ENCODE results near the gene CELF4.

Gene CELF4

DNA sequence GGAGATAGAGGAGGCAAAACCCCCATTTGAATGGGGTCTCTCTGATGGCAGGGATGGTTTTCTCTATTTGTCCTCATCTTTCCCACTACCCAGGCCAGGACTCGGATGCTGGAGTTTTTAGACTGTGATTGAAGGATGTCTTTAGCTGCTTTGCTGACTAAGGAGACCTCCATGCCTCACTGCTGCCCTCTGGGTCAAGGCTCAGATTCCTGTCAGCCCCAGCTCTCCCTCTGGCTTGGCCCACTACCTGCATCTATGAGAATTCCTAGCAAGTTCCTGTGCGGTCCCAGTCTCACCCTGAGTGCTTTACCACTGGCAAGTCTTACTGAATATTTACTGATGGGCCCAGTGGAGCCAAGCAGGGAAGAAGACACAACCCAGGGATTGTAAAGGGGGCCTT lies 184.0 kb downstream of the CELF4 start:
- Histone ChIP-seq H3K9me3 (ENCODE audit: control extremely low read depth in 1 of 5, control insufficient read depth in 4 of 5, insufficient read depth in 2 of 5, low read depth in 1 of 5, low read length in 4 of 5) (no peaks in the 10 kb centered on the region), H3K27me3 (replicated peaks in 2 of 5; ENCODE audit: control insufficient read depth in 4 of 5, insufficient read depth in 5 of 5, low read length in 4 of 5) (peaks cover 0 to 32% (median 6%) of the 10 kb centered on the region in 5 experiments), H3K27ac (ENCODE audit: insufficient read depth in 1 of 2, low read depth in 1 of 2, low read length in 2 of 2, poor library complexity in 1 of 2, severe bottlenecking in 2 of 2) (no peak overlapping the region), H3K4me1 (ENCODE audit: control extremely low read depth in 1 of 4, control insufficient read depth in 4 of 4, insufficient read depth in 4 of 4, low read length in 3 of 4) (no peaks in the 10 kb centered on the region), H3K4me3 (ENCODE audit: control insufficient read depth in 1 of 7, extremely low read depth in 1 of 7, insufficient read depth in 4 of 7, low read depth in 2 of 7, low read length in 6 of 7) (no peak overlapping the region), H3K36me3 (ENCODE audit: control insufficient read depth in 4 of 4, insufficient read depth in 4 of 4, low read length in 3 of 4) (no peaks in the 10 kb centered on the region)
- ChIA-PET CTCF (interaction anchor here (1.4 kb wide), 1 partner anchor 186 kb away, joined by 3 read pairs; no protein-coding TSS in a partner anchor), POLR2A (no interaction called here)
- DNase-seq: no peak
- 100% methylated on average over 1 of the region's 2 CpGs for whole genome bisulfite sequencing (ENCODE audit: insufficient coverage)

DNA sequence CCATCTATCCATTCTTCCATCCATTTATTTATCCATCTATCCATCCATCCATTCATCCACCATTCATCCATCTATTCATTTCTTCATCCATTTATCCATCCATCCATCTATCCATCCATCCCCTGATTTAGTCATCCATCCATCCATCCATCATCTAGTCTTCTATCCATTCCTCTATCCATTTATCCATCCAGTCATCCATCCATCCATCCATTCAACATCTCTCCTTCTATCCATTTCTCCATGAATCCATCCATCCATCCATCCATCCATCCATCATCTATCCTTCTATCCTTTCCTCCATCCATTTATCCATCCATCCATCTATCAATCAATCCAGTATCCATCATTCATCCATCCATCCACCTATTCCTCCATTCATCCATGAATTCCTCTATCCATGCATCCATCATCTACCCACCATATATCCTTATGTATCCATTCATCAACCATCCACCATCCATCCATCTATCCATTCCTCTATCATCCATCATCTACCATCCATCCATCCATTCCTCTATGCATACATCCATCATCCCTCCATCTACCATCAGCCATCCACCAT lies 185.0 kb downstream of the CELF4 start:
- CTCF ChIA-PET: no interaction called here
- no peaks in the 10 kb centered on the region for H3K9me3 ChIP-seq (ENCODE audit: control extremely low read depth in 1 of 5, control insufficient read depth in 4 of 5, insufficient read depth in 2 of 5, low read depth in 1 of 5, low read length in 4 of 5)
- H3K27ac ChIP-seq (ENCODE audit: insufficient read depth in 1 of 2, low read depth in 1 of 2, low read length in 2 of 2, poor library complexity in 1 of 2, severe bottlenecking in 2 of 2): no peak overlapping the region
- H3K4me3 ChIP-seq (ENCODE audit: control insufficient read depth in 1 of 7, extremely low read depth in 1 of 7, insufficient read depth in 4 of 7, low read depth in 2 of 7, low read length in 6 of 7): no peak overlapping the region
- peaks cover 0 to 32% (median 6%) of the 10 kb centered on the region in 5 experiments for H3K27me3 ChIP-seq (replicated peaks in 2 of 5; ENCODE audit: control insufficient read depth in 4 of 5, insufficient read depth in 5 of 5, low read length in 4 of 5)
- POLR2A ChIA-PET: no interaction called here
- H3K4me1 ChIP-seq (ENCODE audit: control extremely low read depth in 1 of 4, control insufficient read depth in 4 of 4, insufficient read depth in 4 of 4, low read length in 3 of 4): no peaks in the 10 kb centered on the region
- no peaks in the 10 kb centered on the region for H3K36me3 ChIP-seq (ENCODE audit: control insufficient read depth in 4 of 4, insufficient read depth in 4 of 4, low read length in 3 of 4)
- DNase-seq: no peak

DNA sequence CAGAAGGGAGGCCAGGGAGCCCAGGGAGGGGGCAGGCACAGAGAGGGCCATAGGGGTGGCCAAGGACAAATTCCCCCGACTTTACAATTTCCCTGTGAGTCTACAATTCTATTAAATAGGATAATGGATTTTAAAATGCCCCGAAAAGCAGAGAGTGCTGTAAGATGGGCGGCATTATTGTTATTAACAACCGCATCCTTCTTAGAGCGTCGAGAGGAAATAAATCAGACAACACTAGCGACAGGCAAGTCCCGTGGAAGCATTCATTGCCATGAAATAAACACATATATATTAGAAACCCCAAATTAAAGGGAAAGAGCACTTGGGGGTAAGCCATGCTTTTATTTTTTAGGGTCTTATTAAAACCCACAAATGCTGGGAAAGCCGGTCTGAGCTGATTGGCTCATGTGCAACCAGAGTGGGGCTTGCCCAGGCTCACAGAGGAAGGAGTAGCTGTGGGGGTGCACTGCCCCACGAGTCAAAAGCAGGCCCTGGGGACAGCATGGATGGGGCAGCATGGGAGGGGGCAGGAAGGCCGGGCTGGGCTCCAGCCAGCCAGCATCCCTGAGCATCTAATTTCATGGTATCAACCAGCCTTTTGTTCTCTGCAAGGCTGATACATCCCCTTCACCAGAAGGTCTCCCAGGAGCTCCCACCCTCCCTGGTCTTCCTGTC lies 187.1 kb downstream of the CELF4 start:
- CTCF ChIA-PET: no interaction called here
- Histone ChIP-seq H3K9me3 (ENCODE audit: control extremely low read depth in 1 of 5, control insufficient read depth in 4 of 5, insufficient read depth in 2 of 5, low read depth in 1 of 5, low read length in 4 of 5) (no peaks in the 10 kb centered on the region), H3K27me3 (replicated peaks in 2 of 5; ENCODE audit: control insufficient read depth in 4 of 5, insufficient read depth in 5 of 5, low read length in 4 of 5) (peaks cover 0 to 25% (median 2%) of the 10 kb centered on the region in 5 experiments), H3K4me1 (ENCODE audit: control extremely low read depth in 1 of 4, control insufficient read depth in 4 of 4, insufficient read depth in 4 of 4, low read length in 3 of 4) (no peaks in the 10 kb centered on the region), H3K27ac (ENCODE audit: insufficient read depth in 1 of 2, low read depth in 1 of 2, low read length in 2 of 2, poor library complexity in 1 of 2, severe bottlenecking in 2 of 2) (no peak overlapping the region), H3K36me3 (ENCODE audit: control insufficient read depth in 4 of 4, insufficient read depth in 4 of 4, low read length in 3 of 4) (no peaks in the 10 kb centered on the region), H3K4me3 (ENCODE audit: control insufficient read depth in 1 of 7, extremely low read depth in 1 of 7, insufficient read depth in 4 of 7, low read depth in 2 of 7, low read length in 6 of 7) (no peak overlapping the region)
- no peak for DNase-seq
- POLR2A ChIA-PET: no interaction called here
- 88% methylated on average over 2 of the region's 11 CpGs for WGBS (ENCODE audit: insufficient coverage)

DNA sequence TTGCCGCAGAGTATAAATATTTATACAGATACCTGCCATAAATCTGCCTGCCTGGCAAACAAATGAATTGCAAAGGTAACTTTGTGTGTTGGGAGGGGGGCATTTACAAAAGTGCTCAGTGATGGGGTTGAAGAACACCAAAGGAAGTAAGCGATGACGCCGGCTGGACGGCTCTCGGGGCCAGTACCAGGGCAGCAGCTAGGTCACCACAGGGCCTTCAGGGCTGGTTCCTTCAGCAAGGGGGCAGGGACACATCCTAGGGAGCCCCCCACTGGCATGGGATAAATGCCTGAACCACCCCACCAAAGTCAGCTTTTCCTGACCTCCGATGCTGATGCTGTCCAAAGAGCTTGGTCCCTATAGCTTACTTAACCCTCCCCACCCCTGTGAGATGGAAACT lies 190.4 kb downstream of the CELF4 start:
- ChIA-PET POLR2A (no interaction called here), CTCF (no interaction called here)
- DNase-seq: no peak
- Histone ChIP-seq H3K9me3 (ENCODE audit: control extremely low read depth in 1 of 5, control insufficient read depth in 4 of 5, insufficient read depth in 2 of 5, low read depth in 1 of 5, low read length in 4 of 5) (no peaks in the 10 kb centered on the region), H3K4me1 (ENCODE audit: control extremely low read depth in 1 of 4, control insufficient read depth in 4 of 4, insufficient read depth in 4 of 4, low read length in 3 of 4) (no peaks in the 10 kb centered on the region), H3K4me3 (ENCODE audit: control insufficient read depth in 1 of 7, extremely low read depth in 1 of 7, insufficient read depth in 4 of 7, low read depth in 2 of 7, low read length in 6 of 7) (no peak overlapping the region), H3K36me3 (ENCODE audit: control insufficient read depth in 4 of 4, insufficient read depth in 4 of 4, low read length in 3 of 4) (no peaks in the 10 kb centered on the region), H3K27ac (ENCODE audit: insufficient read depth in 1 of 2, low read depth in 1 of 2, low read length in 2 of 2, poor library complexity in 1 of 2, severe bottlenecking in 2 of 2) (no peak overlapping the region), H3K27me3 (replicated peaks in 2 of 5; ENCODE audit: control insufficient read depth in 4 of 5, insufficient read depth in 5 of 5, low read length in 4 of 5) (peaks cover 0 to 28% (median 3%) of the 10 kb centered on the region in 5 experiments)
- WGBS (ENCODE audit: insufficient coverage): 78% methylated on average over 6 of the region's 7 CpGs

DNA sequence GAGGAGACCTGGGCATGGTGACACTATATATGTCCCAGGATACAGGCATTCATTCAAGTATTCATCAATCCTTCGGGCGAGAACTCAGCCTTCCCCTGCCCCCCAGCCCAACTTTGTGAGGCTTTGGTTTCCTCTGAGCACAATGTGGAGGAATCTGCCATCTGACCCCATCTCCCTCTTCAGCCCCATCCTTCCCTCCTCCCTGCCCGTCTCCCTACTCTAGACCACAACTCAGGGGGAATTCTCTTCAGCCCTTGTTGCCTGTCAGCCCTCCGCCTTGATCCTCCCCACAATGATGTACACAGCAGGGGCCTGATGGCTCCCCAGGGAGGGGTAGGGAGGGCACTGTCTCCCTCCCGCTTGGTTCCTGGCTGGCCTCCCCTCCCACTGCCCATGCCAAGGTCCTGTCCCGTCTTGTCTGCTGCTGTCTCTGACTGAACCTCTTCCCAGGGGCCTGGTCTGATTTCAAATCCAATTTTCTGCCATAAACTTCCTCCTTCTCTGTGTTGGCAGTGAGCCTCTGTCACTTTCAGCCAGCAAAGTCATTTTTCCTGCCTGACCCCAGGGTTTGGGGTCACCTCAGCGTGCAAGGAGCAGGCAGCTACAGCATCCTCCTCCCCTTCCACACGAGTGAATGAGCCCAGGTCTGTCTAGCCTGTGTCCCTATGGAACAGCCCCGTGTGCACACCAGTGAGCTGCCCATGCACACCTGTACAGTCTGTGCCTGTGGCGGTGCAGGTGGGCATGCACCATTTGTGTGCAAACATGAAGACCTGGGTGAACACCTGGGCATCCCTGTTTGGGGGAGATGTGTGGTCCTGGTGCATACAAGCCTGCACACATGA lies 197.3 kb downstream of the CELF4 start:
- no peaks in the 10 kb centered on the region for H3K36me3 ChIP-seq (ENCODE audit: control insufficient read depth in 4 of 4, insufficient read depth in 4 of 4, low read length in 3 of 4)
- H3K9me3 ChIP-seq (ENCODE audit: control extremely low read depth in 1 of 5, control insufficient read depth in 4 of 5, insufficient read depth in 2 of 5, low read depth in 1 of 5, low read length in 4 of 5): no peaks in the 10 kb centered on the region
- POLR2A ChIA-PET: no interaction called here
- WGBS (ENCODE audit: insufficient coverage): 60% methylated on average over 8 of the region's 10 CpGs
- H3K27me3 ChIP-seq (replicated peaks in 2 of 5; ENCODE audit: control insufficient read depth in 4 of 5, insufficient read depth in 5 of 5, low read length in 4 of 5): peaks cover 0 to 45% (median 8%) of the 10 kb centered on the region in 5 experiments
- no peak overlapping the region for H3K27ac ChIP-seq (ENCODE audit: insufficient read depth in 1 of 2, low read depth in 1 of 2, low read length in 2 of 2, poor library complexity in 1 of 2, severe bottlenecking in 2 of 2)
- CTCF ChIA-PET: no interaction called here
- DNase-seq: no peak
- H3K4me3 ChIP-seq (ENCODE audit: control insufficient read depth in 1 of 7, extremely low read depth in 1 of 7, insufficient read depth in 4 of 7, low read depth in 2 of 7, low read length in 6 of 7): no peak overlapping the region
- no peaks in the 10 kb centered on the region for H3K4me1 ChIP-seq (ENCODE audit: control extremely low read depth in 1 of 4, control insufficient read depth in 4 of 4, insufficient read depth in 4 of 4, low read length in 3 of 4)

DNA sequence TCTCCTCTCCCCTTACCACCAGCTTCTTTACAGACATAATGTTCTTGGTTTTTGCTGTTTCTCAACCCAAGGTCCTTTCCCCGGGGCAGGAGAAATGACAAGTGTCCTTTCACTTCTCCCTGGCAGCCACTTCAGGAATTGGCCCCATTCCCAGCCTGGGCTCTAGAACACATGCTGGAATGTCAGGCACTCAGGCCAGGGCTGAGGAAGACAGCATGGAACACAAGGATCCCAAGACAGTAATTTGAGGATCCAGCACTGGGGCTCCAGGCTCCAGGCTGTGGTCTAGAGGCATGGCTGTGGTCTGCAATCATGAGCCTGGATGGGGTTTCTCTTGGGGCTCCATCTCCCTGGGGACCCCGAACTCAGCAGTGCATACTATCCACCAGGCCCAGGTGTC lies 201.4 kb downstream of the CELF4 start:
- ChIA-PET CTCF (no interaction called here), POLR2A (no interaction called here)

More for the DNA sequence above, 201.4 kb downstream of the CELF4 start:
- H3K9me3 ChIP-seq (ENCODE audit: control extremely low read depth in 1 of 5, control insufficient read depth in 4 of 5, insufficient read depth in 2 of 5, low read depth in 1 of 5, low read length in 4 of 5): peaks cover 0 to 3% (median 0%) of the 10 kb centered on the region in 5 experiments
- no peaks in the 10 kb centered on the region for H3K4me1 ChIP-seq (ENCODE audit: control extremely low read depth in 1 of 4, control insufficient read depth in 4 of 4, insufficient read depth in 4 of 4, low read length in 3 of 4)
- no peaks in the 10 kb centered on the region for H3K36me3 ChIP-seq (ENCODE audit: control insufficient read depth in 4 of 4, insufficient read depth in 4 of 4, low read length in 3 of 4)
- no peak for DNase-seq
- H3K27me3 ChIP-seq (replicated peaks in 2 of 5; ENCODE audit: control insufficient read depth in 4 of 5, insufficient read depth in 5 of 5, low read length in 4 of 5): peaks cover 4 to 68% (median 25%) of the 10 kb centered on the region in 5 experiments
- no peak overlapping the region for H3K27ac ChIP-seq (ENCODE audit: insufficient read depth in 1 of 2, low read depth in 1 of 2, low read length in 2 of 2, poor library complexity in 1 of 2, severe bottlenecking in 2 of 2)
- 100% methylated on average over 2 of the region's 2 CpGs for WGBS (ENCODE audit: insufficient coverage)
- H3K4me3 ChIP-seq (ENCODE audit: control insufficient read depth in 1 of 7, extremely low read depth in 1 of 7, insufficient read depth in 4 of 7, low read depth in 2 of 7, low read length in 6 of 7): no peak overlapping the region

Data from common myeloid progenitor, CD34-positive (primary cell).